GM10266 (cell line): ENCODE results near the gene KRTAP2-1.

Experiments used
- DNase-seq: peaks from one replicate; pipeline ENCODE4 v3.0.0; 2012; ENCODE audit errors: extremely low spot score
- TF ChIP-seq, protein P1 (sequence below): IDR thresholded peaks from 2 replicates; pipeline ENCODE4 v1.5.1; 2012; ENCODE audit warnings: mild to moderate bottlenecking, low read depth; ENCODE audit not compliant: control insufficient read depth, insufficient read depth; ENCODE audit errors: missing control alignments

KRTAP2-1 gene

DNA sequence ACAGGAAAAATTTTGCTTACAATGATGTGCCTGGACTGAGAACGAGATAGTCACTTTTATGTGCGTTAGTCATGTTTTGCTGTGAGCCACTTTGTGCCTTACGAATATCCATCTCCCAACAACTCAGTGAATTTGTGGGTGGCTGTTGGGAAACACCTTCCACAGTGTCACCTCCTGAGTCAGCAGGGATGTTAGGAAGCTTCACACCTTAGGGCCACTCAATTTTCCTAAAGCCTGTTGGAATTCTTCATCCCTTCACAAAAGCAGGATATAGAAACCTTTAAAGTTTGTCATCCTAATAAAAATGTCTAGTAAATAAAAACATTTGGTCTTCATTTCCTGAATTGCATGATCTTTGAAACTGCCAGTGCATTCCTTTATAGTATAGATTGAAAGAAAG lies 33.9 kb downstream of the KRTAP2-1 start:
- TF ChIP-seq, protein P1, sequence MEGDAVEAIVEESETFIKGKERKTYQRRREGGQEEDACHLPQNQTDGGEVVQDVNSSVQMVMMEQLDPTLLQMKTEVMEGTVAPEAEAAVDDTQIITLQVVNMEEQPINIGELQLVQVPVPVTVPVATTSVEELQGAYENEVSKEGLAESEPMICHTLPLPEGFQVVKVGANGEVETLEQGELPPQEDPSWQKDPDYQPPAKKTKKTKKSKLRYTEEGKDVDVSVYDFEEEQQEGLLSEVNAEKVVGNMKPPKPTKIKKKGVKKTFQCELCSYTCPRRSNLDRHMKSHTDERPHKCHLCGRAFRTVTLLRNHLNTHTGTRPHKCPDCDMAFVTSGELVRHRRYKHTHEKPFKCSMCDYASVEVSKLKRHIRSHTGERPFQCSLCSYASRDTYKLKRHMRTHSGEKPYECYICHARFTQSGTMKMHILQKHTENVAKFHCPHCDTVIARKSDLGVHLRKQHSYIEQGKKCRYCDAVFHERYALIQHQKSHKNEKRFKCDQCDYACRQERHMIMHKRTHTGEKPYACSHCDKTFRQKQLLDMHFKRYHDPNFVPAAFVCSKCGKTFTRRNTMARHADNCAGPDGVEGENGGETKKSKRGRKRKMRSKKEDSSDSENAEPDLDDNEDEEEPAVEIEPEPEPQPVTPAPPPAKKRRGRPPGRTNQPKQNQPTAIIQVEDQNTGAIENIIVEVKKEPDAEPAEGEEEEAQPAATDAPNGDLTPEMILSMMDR: no peak
- no peak for DNase-seq

DNA sequence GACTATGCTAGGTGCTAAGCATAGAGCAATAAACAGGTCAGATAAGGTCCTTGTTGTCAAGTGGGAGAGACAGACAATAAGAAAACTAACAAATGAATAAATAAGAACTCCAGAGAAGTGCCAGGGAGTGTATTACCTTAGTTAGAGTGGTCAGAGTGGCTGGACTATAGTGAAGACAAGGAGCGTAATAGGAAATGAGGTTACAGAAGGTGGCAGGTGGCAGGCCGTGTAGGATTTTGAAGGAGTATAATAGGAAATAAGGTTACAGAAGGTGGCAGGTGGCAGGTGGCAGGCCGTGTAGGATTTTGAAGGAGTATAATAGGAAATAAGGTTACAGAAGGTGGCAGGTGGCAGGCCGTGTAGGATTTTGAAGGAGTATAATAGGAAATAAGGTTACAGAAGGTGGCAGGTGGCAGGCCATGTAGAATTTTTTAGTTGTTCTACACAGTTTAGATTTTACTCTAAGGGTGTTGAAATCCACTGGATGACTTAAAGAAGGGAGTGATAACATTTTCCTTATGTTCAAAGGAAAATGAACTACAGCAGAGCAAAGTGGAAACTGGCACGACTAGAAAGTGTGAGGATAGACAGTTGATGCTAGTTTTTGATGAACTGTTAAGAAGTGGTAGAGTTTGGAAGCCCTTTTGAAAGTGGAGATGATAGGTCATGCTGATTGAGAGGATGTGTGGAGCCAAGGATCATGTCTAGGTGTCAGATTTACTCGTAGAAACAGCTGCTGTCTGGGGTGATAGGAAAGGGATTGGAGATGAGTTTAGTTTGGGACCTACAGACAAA lies 34.6 kb downstream of the KRTAP2-1 start:
- no peak for DNase-seq
- TF ChIP-seq, protein P1: no peak

DNA sequence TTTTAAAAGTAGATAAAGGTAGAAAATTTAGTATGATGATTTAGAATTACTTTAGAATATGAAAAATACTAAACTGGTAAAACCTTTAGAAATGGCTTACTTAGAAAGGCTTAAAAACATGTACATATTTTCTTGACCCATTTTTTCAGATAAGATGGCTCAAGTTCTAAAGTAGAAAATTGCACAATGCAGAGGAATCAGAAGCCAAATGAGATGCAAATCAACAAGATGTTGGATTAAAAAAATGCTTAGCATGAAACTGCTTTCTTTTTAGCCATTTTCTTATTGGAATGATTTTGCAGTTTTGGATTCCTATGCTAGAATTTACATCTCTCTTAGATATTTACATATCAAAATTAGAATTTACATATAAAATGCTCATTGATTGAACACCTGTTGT lies 36.7 kb downstream of the KRTAP2-1 start:
- TF ChIP-seq, protein P1: no peak
- no peak for DNase-seq

DNA sequence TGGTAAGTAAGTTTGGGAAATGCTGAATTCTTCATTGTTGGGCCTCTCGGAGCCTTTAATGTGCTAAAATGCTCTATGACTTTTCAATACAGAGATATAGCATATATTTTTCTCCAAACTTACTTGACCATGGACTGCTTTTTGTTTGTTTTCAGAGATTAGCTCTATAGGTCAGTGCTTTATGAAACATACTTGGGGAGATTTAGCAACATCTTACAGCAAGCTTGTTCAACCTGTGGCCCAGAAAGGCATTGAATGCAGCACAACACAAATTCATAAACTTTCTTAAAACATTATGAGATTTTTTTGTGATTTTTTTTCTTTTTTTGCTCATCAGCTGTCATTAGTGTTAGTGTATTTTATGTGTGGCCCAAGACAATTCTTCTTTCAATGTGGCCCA lies 37.2 kb downstream of the KRTAP2-1 start:
- DNase-seq: no peak
- TF ChIP-seq, protein P1: no peak

DNA sequence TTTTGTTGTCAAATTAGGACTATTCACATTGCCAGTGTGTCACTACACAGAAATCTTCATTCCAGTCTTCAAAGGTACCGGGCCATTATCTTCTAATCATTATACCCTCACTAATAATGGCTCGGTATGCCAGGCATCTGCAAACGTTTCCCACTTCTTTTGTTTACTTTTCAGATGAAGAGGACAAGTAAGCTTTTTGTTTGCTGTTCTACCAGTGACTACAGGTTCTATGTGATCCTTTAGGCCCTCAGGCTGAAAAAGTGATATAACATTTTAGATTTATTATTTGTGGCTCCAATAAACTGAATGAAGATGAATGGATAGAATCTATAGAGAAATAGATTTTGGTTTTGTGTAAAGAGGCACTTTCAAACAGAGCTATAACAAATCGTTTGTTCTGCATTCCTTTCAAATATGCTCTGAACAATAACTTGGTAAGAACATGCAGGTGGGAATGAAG lies 37.8 kb downstream of the KRTAP2-1 start:
- DNase-seq: no peak
- TF ChIP-seq, protein P1: no peak

DNA sequence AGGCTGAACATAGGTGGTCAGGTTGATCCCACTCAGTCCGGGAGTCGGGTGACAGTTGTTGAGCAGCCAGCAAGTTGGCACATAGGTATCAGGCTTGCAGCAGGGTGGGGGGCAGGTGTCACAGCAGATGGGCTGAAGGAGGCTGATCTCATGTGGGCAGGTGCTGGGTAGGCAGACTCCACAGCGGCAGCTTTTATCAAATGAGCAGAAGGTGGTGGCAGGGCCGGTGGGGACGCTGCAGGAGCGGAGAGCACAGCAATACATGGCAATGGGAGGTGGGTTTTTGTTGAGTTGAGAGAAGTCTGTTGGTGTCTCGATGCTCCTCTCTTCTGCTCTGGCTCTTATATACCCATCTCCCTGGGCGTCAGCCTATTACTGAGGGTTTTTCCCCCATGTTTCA lies 38.3 kb downstream of the KRTAP2-1 start, which contains the start of gene KRTAP3-1:
Gene KRTAP3-1, minus strand, starts transcription at position 318 of the 400 bp plus-strand sequence. Its CDS starts 54 bp downstream, at position 264.
- TF ChIP-seq, protein P1: no peak
- no peak for DNase-seq

DNA sequence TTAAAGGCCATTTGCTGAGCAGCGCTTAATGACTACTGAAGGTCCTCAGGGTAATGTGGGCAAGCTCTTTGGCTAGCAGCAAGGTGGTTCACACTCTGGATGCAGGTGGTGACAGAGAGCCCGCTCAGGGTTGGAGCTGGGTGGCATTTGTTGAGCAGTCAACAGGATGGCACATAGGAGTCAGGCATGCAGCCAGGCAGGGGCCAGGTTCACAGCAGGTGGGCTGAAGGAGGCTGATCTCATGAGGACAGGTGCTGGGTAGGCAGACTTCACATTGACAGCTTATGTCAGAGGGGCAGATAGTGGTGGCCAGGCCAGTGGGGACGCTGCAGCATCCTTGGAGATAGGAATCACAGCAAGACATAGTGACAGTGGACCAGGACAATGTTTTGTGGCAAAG lies 42.7 kb downstream of the KRTAP2-1 start:
- TF ChIP-seq, protein P1: no peak
- DNase-seq: no peak
